Measurements from ENCODE around the gene DDX28. TPM values are rescaled to one million over a fixed set of nuclear protein-coding genes. Genes with fewer than 3 reads are reported as not detected.

Gene DDX28
- total RNA-seq, 6 donors from 2014 or later: 4.4 to 13.2 (median 12.1) TPM

GRCh38 chr16:67971111-67971510 lies 51.9 kb downstream of the DDX28 start:
- Histone ChIP-seq H3K36me3 (no peaks in the 10 kb centered on the region), H3K4me1 (peaks cover 11 to 29% (median 18%) of the 10 kb centered on the region in 4 donors), H3K4me3 (no peak overlapping the region), H3K27ac (no peak overlapping the region), H3K9me3 (no peaks in the 10 kb centered on the region), H3K27me3 (no peaks in the 10 kb centered on the region)
- no peak for DNase-seq
- 88 to 96% methylated on average over 9 of the region's 9 CpGs for WGBS, 2 donors
- TF ChIP-seq EP300 (IDR thresholded peaks at IDR 0.05) (no peak), CTCF (IDR thresholded peaks at IDR 0.05) (no peak), POLR2A (IDR thresholded peaks at IDR 0.05) (no peak), POLR2AphosphoS5 (IDR thresholded peaks at IDR 0.05) (no peak)
- no peak for ATAC-seq (ENCODE audit: low FRiP score in 2 of 2)

Small RNA genes within 50 kb of the gene (small RNA-seq; reads per million reads assigned to genes)
- 0 reads per million in 4 donors for gene RNU6-359P

Other genes starting within 250 kb of the DDX28 start
- gene RANBP10, start 216.7 kb downstream of the DDX28 start, total RNA-seq: 10 to 100 TPM in 5 of 6 donors, 1 to 10 TPM in 1; 6.5 to 50.3 (median 17.0) TPM
- gene TSNAXIP1, start 216.3 kb downstream of the DDX28 start, total RNA-seq: 10 to 100 TPM in 1 of 6 donors, 1 to 10 TPM in 4, under 1 TPM in 1; 0.66 to 13.1 (median 4.4) TPM
- 10 to 100 TPM; 28.3 to 66.3 (median 34.3) TPM for gene THAP11, start 180.9 kb downstream of the DDX28 start, total RNA-seq
- 100 to 1,000 TPM in 2 of 6 donors, 10 to 100 TPM in 4; 50.2 to 203 (median 78.3) TPM for gene NUTF2, start 176.3 kb downstream of the DDX28 start, total RNA-seq
- 100 to 1,000 TPM in 1 of 6 donors, 10 to 100 TPM in 5; 30.6 to 201 (median 50.6) TPM for gene CENPT, start 175.5 kb downstream of the DDX28 start, total RNA-seq
- gene EDC4, start 150.2 kb downstream of the DDX28 start, total RNA-seq: 100 to 1,000 TPM in 1 of 6 donors, 10 to 100 TPM in 5; 41.6 to 101 (median 65.0) TPM
- gene NRN1L, start 138.3 kb downstream of the DDX28 start, total RNA-seq: 1 to 10 TPM in 5 of 6 donors, not detected in 1; 1.6 to 4.2 (median 2.3) TPM
- 10 to 100 TPM; 21.9 to 36.5 (median 31.5) TPM for gene PSKH1, start 130.0 kb downstream of the DDX28 start, total RNA-seq
- gene CTRL, start 91.4 kb downstream of the DDX28 start, total RNA-seq: 1 to 10 TPM; 1.6 to 4.2 (median 2.4) TPM
- 100 to 1,000 TPM in 1 of 6 donors, 10 to 100 TPM in 5; 48.2 to 106 (median 60.6) TPM for gene PSMB10, start 86.4 kb downstream of the DDX28 start, total RNA-seq
- gene LCAT, start 79.1 kb downstream of the DDX28 start, total RNA-seq: 100 to 1,000 TPM in 1 of 6 donors, 10 to 100 TPM in 5; 21.9 to 117 (median 26.1) TPM
- 100 to 1,000 TPM in 3 of 6 donors, 10 to 100 TPM in 3; 54.6 to 276 (median 98.3) TPM for gene SLC12A4, start 54.6 kb downstream of the DDX28 start, total RNA-seq
- gene DPEP3, start 42.7 kb downstream of the DDX28 start, total RNA-seq: 1 to 10 TPM in 1 of 6 donors, under 1 TPM in 3, not detected in 2; 0.15 to 1.0 (median 0.30) TPM
- gene DPEP2, start 23.7 kb downstream of the DDX28 start, total RNA-seq: 10 to 100 TPM in 5 of 6 donors, 1 to 10 TPM in 1; 7.1 to 56.6 (median 23.0) TPM
- not detected for gene DPEP2NB, start 7.3 kb downstream of the DDX28 start, total RNA-seq
- gene DUS2, start 52 bp upstream of the DDX28 start, total RNA-seq: 10 to 100 TPM; 12.7 to 28.3 (median 16.8) TPM
- 10 to 100 TPM; 49.1 to 95.3 (median 68.0) TPM for gene NFATC3, start 62.1 kb upstream of the DDX28 start, total RNA-seq
- gene ESRP2, start 212.9 kb upstream of the DDX28 start, total RNA-seq: 100 to 1,000 TPM in 1 of 6 donors, 10 to 100 TPM in 5; 54.2 to 102 (median 64.4) TPM
- 10 to 100 TPM; 25.6 to 84.8 (median 57.5) TPM for gene PLA2G15, start 222.1 kb upstream of the DDX28 start, total RNA-seq
- gene SLC7A6, start 241.3 kb upstream of the DDX28 start, total RNA-seq: 100 to 1,000 TPM in 1 of 6 donors, 10 to 100 TPM in 5; 44.9 to 109 (median 49.5) TPM